GM10847 (cell line): Measurements from ENCODE around the gene HSPBAP1.
A peak's percentile ranks its signal among the peaks of the same experiment; 100 is the strongest.

ENCODE experiments used
- POLR2A ChIP-seq: IDR thresholded peaks from 2 replicates; pipeline ENCODE4 v1.6.1; 2011; ENCODE audit not compliant: insufficient read length; ENCODE audit errors: extremely low read depth

HSPBAP1 gene, protein sequence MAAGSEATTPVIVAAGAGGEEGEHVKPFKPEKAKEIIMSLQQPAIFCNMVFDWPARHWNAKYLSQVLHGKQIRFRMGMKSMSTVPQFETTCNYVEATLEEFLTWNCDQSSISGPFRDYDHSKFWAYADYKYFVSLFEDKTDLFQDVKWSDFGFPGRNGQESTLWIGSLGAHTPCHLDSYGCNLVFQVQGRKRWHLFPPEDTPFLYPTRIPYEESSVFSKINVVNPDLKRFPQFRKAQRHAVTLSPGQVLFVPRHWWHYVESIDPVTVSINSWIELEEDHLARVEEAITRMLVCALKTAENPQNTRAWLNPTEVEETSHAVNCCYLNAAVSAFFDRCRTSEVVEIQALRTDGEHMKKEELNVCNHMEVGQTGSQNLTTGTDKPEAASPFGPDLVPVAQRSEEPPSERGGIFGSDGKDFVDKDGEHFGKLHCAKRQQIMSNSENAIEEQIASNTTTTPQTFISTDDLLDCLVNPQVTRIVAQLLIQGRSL

DNA sequence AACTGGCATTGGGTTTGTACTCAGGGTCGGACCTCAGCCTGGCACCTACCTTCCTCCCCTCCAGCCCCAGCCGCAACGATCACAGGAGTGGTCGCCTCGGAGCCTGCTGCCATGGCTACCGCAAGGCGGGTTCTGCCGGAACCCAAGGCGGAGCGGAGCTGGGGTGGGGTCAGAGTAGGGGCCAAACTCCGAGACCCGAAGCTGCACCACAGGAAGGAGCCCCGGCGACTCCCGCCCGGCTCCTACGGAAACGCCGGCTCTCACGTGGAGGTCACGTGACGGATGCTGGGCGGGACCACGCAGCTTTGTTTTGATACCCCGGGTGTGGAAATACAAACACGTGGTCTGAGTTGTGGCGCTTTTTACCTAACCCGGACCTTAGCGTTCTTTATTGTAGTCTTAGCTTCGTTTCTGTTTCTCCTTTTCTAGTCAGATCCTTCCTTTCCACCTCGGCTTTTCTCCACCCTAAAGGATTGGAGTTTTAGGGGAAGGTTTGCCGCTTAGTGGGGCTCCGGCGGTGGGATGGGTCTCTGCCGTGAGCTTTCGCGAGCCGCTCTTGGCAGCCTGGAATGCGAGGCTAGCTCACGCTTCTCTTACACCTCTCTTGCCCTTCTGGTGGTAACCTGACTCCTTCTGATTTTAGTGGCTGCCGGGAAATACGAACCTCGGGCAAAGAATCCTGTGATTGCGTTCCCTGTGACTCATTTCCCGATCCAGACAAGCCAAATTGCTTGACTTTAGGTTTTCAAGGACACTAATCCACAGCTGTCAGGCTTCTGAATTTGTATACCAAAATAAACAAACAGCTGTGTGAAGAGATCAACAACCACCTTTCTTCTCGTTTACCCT, at the start of gene HSPBAP1:
Gene HSPBAP1 (minus strand): TSS at position 264 of the 849 bp plus-strand sequence. CDS start 151 bp downstream, at position 113.
- TF ChIP-seq POLR2A = peak; percentile 64

DNA sequence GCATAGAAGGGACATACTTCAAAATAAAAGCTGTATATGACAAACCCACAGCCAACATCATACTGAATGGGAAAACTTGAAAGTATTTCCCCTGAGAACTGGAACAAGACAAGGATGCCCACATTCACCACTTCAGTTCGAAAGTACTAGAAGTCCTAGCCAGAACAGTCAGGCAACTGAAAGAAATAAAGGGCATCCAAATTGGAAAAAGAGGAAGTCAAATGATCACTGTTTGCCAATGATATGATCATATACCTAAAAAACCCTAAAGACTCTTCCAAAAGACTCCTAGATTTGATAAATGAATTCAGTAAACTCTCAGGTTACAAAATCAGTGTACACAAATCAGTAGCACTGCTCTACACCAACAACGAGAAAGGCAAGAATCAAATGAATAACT, 42.0 kb upstream of the HSPBAP1 start:
- no peak for TF ChIP-seq POLR2A

DNA sequence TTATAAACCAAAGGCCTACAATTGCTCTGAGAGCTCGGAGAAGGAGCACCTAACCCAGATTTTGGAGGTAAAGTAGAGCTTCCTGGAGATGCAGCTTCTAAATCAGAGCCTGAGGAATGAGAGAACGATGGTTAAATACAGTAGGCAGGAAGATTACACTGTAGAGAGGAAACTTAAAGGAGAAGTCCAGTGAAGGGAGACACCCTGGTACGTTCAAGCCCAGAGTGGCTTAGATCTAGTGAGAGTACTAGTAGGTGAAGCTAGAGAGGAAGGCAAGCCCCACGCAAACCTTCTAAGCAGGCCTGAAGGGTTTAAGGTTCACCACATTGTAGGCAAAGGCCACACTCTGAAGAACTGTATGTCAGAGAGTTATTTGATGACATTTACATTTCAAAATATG, 34.6 kb upstream of the HSPBAP1 start:
- TF ChIP-seq POLR2A = no peak

DNA sequence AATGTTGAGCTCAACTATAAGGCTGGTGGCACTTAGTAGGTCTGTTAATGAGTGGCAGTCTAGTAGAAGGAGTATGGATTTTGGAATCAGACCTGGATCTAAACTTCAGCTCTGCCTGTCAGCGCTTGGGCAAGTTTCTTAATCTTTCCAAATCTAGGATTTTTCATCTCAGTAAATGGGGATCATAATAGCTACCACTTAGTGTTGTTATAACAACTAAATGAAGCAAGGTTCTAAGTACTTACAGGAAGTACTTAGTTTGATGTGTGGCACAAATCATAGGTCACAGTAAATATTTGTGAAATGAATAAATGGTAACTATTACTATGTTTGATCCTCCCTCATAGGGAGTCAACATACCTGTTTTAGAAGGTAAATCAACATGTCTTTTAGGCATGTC, 32.6 kb upstream of the HSPBAP1 start:
- no peak for TF ChIP-seq POLR2A

DNA sequence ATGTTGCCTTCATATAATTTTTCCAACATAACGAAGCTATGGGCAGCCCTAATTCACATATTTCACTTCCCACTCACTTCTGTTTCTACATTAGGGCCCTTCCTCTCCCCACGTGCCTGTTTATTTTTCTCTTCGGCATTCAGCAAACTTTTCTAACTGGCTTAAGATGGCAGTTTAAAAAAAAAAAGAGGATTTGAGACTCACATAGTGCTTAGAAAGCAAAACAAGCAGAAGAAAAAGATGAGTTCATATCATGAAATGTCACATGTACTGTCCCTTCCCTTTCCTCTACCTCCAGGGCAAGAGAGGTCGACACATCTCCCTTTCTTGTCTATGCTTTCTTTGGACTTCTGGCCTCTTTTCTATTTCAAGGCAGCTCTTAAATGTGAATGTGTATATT, 31.8 kb upstream of the HSPBAP1 start:
- no peak for TF ChIP-seq POLR2A

DNA sequence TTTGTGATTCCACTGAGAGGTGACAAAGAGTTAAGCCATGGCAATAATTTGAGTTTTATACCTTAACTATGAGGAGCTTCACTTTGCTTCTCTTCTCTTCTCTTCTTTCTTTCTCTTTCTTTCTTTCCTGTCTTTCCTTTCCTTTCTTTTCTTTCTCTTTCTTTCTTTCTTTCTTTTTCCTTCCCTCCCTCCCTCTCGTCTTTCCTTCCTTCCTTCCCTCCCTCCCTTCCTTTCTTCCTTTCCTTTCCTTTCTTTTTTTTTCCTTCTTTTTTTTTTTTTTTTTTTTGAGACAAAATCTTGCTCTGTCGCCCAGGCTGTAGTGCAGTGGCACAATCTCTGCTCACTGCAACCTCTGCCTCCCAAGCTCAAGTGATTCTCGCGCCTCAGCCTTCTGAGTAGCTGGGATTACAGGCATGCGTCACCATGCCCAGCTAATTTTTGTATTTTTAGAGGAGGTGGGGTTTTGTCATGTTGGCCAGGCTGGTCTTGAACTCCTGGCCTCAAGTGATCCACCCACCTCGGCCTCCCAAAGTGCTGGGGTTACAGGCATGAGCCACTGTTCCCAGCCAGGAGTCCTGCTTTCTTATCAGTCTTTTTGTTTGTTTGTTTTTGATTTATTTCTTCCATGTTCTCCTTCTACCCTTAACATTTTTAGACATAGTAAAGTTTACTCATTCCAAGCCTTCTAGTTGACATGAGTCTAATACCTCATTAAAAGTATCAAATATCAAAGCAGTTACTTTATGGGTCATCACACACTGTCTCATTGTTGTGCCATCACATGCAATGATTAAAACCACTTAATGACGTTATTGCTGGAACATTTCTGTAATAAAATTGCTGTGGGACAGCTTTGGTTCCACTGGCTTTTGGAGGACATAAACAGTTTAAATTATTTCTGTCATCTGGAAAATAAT, 31.1 kb upstream of the HSPBAP1 start:
- no peak for TF ChIP-seq POLR2A

DNA sequence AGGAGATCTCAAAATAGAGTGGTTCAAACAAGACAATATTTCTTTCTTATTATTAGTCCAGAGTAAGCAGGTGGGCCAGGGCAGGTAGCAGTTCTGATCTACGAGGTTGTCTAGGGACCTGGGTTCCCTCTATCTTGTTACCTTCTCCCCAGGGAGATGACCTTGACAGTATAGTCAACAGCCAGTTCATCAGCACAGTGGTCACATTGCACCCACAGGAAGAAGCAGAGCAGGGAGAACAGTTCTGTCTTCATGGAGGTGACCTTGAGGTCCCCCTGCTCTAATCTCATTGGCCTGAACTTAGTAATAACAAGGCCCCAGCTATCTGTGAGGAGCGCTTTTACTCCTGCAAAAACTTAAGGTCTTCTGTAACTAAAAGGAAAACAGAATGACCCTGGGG, 23.0 kb upstream of the HSPBAP1 start:
- TF ChIP-seq POLR2A = no peak

DNA sequence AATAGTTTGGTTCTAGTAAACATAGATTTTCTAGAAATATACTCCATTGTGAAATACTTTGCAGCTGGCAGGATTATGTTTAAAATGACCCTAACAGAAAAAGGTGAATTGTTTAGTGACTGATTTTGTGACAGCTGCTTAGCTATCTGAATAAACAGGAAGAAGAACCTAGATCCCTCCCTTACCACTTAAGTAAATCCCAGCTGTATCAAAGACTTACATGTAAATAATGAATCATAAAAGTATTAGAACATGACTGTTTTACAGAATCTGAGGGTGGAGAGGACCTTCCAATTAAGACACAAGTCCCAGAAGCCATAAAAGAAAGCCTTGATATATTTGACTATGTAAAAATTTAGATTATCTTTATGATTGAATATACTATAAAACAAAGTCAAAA, 17.1 kb upstream of the HSPBAP1 start:
- no peak for TF ChIP-seq POLR2A

DNA sequence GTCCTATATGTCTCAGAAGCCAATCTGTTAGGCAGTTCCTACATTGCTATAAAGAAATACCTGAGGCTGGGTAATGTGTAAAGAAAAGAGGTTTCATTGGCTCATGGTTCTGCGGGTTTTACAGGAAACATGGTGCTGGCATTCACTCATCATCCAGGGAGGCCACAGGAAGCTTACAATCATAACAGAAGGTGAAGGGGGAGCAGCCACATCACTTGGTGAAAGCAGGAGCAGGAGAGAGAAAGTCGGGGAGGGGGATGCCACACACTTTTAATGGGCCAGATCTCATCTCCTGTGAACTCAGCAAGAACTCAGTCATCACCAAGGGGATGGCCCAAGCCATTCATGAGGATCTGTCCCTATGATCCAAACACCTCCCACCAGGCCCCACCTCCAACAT, 10.3 kb upstream of the HSPBAP1 start:
- TF ChIP-seq POLR2A = no peak

DNA sequence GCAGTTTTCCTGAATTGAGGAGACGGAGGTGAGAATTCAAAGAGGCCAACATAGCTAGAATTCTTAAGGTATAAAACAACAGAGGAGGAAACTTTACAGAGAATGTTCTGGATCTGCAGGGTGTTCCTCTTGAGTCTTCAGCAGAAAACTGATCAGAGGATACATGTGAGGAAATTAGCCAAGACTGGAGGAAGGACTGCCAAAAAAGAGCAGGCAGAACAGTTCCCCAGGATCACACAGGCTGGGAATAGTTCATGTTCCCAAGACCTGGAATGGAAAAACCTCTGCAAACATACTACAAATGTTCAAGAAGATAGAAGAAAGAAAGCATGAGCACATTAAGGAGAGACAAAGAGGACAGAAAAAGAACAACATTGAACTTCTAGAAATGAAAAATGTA, 8.7 kb upstream of the HSPBAP1 start:
- TF ChIP-seq POLR2A = no peak

DNA sequence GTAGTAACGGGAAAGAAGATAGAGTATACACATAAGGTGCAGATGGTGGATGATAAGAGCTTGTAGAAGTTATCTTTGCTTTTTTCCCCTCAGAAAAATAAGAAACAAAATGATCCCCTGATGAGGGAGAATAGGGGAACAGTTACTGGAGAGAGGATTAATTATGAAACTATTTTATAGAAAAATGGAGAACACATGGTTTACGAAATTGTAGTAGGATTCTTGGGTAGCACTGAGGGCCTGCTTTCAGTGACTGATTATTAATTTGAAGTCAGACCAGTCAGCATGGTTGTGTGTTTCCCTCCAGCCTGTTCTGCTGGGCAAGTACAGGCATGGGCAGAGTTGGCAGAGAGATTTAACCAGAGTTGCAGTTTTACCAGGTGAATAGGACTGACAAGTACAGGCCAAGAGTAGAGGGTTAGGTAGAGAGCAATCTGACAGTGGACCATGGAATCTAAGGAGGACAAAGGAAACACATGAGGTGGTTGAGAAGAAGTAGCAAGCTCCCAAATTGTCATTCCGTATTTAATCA, 7.1 kb upstream of the HSPBAP1 start:
- TF ChIP-seq POLR2A = no peak

DNA sequence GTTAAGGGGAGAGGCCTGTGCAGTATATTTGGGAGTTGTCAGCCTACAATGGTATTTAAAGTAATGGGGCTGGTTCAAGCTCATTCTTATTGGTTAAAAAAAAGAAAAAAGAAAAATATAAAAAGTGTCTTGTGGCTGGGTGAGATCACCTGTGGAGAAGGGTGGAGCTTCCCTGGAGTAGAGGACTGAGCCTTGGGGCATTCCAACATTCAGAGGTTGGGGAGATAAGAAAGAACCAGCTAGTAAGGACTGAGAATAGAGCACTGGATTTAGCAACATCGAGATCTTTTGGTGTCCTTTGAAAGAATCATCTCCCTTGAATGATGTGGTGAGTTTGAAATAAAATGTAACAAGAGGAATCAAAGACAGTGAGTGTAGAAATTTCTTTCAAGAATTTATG, 6.4 kb upstream of the HSPBAP1 start:
- TF ChIP-seq POLR2A = no peak

DNA sequence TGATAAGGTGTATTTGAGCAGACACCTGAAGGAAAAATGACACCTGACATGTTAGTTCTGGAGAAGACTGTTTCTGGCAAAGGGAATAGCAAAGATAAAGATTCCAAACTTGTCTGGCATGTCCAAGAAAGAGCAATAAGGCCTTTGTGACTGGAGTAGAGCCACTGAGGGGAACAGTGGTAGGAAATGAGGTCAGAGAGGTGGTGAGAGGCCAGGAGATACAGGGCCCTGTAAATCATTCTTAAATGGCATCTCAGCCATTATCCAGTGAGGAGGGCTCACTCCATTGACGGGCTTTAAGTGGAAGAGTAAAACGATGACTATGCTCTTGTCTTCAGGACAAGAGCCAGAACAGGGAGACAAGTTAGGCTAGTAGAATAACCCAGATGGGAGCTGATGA, 5.7 kb upstream of the HSPBAP1 start:
- no peak for TF ChIP-seq POLR2A

DNA sequence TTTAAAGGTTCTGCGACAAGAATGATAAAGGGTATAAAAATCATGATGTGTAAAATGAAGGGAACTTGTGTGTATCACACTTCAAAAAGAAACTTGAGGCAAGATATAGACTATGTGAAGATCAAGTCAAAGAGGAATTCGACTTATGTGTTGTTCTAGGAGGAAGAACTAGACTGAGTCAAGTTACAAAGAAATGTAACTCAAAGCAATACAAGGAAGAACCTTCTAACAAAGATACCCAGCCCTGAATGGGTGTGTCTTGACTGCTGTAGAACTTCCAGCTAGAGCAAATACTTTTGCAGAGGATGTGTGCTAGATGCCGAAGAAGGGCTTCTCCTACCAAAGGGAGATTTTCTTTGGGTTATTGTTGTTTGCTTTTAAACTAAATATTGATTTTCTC, 3.7 kb upstream of the HSPBAP1 start:
- TF ChIP-seq POLR2A = no peak

DNA sequence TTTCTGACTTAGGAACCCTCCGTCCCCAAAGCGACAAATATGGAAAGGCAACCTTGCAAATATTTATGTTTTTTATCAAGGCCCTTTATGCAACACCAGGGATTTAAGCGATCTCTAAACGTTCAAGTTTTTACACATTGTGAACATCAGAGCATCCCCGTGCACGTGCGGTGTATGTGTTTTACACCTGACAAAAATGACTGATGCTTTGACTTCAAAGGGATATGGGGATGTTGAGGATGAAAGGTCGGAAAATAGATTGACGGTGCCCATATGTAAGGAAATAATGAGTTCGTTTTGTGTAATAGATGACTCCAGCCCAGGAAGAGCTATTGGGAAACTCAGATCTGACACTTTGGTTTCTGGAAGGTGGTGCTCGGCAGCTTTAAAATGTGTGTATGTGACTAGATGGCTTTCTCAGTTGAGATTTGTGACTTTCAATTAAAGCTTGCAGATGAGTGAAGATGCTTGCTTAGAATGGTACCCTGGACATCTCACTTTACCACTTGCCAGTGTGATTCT, 2.1 kb upstream of the HSPBAP1 start:
- TF ChIP-seq POLR2A = no peak
